CD4-positive, alpha-beta memory T cell (primary cell): ENCODE data around the gene ZNF570. TPM values are rescaled to one million over a fixed set of nuclear protein-coding genes. Genes with fewer than 3 reads are reported as not detected.

Experiments used
- CTCF ChIA-PET: fragments of 350-600 bp; sonication (Branson Sonifier 250); formaldehyde crosslinking; loops from one replicate; lab custom pipeline; 2021; ENCODE audit warnings: inconsistent platforms; ENCODE audit not compliant: partially characterized antibody; lab: Charles Lee
- POLR2A ChIA-PET: fragments of 350-600 bp; sonication (Branson Sonifier 250); formaldehyde crosslinking; loops from one replicate; lab custom pipeline; 2021; ENCODE audit not compliant: partially characterized antibody; lab: Charles Lee
- DNase-seq, 5 donors: peaks; one replicate each; pipeline versions ENCODE4 v3.0.0 to v3.0.0-alpha.2; 2020 to 2022; ENCODE audit warnings: mixed read lengths in 1 of 5
- H3K27ac ChIP-seq: one replicate; pipeline ENCODE4 v1.7.0; 2013; ENCODE audit warnings: low read depth, low read length
- H3K27me3 ChIP-seq: 2 replicates; pipeline ENCODE4 v1.7.0; 2013; ENCODE audit warnings: mild to moderate bottlenecking, low read length, moderate library complexity; ENCODE audit not compliant: insufficient read depth
- H3K36me3 ChIP-seq: 2 replicates; pipeline ENCODE4 v1.7.0; 2013; ENCODE audit warnings: mild to moderate bottlenecking, low read length, moderate library complexity; ENCODE audit not compliant: insufficient read depth
- H3K4me1 ChIP-seq: 2 replicates; pipeline ENCODE4 v1.7.0; 2013; ENCODE audit warnings: mild to moderate bottlenecking, low read length, moderate library complexity; ENCODE audit not compliant: insufficient read depth
- H3K4me3 ChIP-seq, 2 donors: one replicate each; pipeline ENCODE4 v1.7.0; 2013; ENCODE audit warnings: low read length in 2 of 2, mild to moderate bottlenecking in 1 of 2
- H3K9me3 ChIP-seq, 2 donors: one replicate each; pipeline ENCODE4 v1.7.0; 2013; ENCODE audit warnings: low read length in 2 of 2, control low read depth in 1 of 2; ENCODE audit not compliant: control insufficient read depth in 1 of 2
- H3K27ac Mint-ChIP-seq, 7 donors: one replicate each; pipeline ENCODE4 v1.8.0; 2020 to 2021; ENCODE audit warnings: mixed read lengths in 7 of 7, mild to moderate bottlenecking in 6 of 7, inconsistent platforms in 3 of 7, moderate library complexity in 3 of 7
- H3K27me3 Mint-ChIP-seq, 2 donors: one replicate each; pipeline ENCODE4 v1.8.0; 2020 to 2021; ENCODE audit warnings: mixed read lengths in 2 of 2
- H3K36me3 Mint-ChIP-seq, 2 donors: one replicate each; pipeline ENCODE4 v1.8.0; 2020 to 2021; ENCODE audit warnings: mixed read lengths in 2 of 2, inconsistent platforms in 1 of 2, mild to moderate bottlenecking in 1 of 2
- H3K4me1 Mint-ChIP-seq, 4 donors: one replicate each; pipeline ENCODE4 v1.8.0; 2020 to 2021; ENCODE audit warnings: mixed read lengths in 4 of 4, mild to moderate bottlenecking in 1 of 4
- H3K4me3 Mint-ChIP-seq, 8 donors: one replicate each; pipeline ENCODE4 v1.8.0; 2020 to 2021; ENCODE audit warnings: mixed read lengths in 8 of 8, mild to moderate bottlenecking in 7 of 8, moderate library complexity in 6 of 8, inconsistent platforms in 3 of 8
- H3K9me3 Mint-ChIP-seq, 8 donors: one replicate each; pipeline ENCODE4 v1.8.0; 2020 to 2021; ENCODE audit warnings: mixed read lengths in 8 of 8, mild to moderate bottlenecking in 5 of 8, inconsistent platforms in 3 of 8, moderate library complexity in 1 of 8
- intact Hi-C: fragments of 100-400 bp; cut with micrococcal nuclease; formaldehyde crosslinking; loops from one replicate; pipeline ENCODE4 v1.15.1; 2023
- polyA plus RNA-seq, 2 donors: library from polyadenylated mRNA; unstranded; fragments of 300-500 nt; fragmentation: Illumina TruSeq; gene quantifications; one replicate each; pipeline ENCODE4 v1.2.3, GENCODE V29; 2021
- total RNA-seq, 2 experiments: library from RNA; stranded (reverse); gene quantifications; one replicate each; pipeline ENCODE4 v1.2.3, GENCODE V29; 2021

The ZNF570 gene
- total and polyA plus RNA-seq, 4 experiments from 2014 or later = 2.1 to 11.4 (median 8.0) TPM

DNA sequence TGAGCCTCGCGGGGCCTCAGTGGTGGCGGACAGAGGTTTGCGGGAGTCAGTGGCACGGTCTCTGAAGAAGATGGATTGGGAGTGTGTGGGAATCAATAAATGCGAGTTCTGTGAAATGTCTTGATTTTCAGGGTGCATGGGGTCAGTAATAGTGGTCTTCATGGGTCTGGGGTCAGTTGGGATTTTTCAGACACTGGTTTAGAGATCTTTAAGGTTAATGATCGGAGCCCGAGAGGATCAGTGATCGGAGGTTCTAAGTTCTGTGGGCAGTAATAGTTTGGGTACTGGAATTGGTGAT, 38.0 kb downstream of the ZNF570 start:
- no peaks in the 10 kb centered on the region for H3K36me3 ChIP-seq
- ChIA-PET POLR2A (interaction anchor here (0.8 to 2.4 kb wide), 19 partner anchors 30 to 1128 kb away, joined by 3 to 94 read pairs (median 7); partner anchors contain the start of genes ZFP14, ZNF260, ZNF345 and ZNF382), CTCF (interaction anchor here (1.5 kb wide), 1 partner anchor 87 kb away, joined by 5 read pairs; the partner anchor contains the start of genes ZNF540 and ZNF571)
- peaks cover 0 to 44% (median 29%) of the 10 kb centered on the region in 8 donors for H3K9me3 Mint-ChIP-seq
- H3K27me3 Mint-ChIP-seq = no peaks in the 10 kb centered on the region
- DNase-seq = no peak
- intact Hi-C loops = loop anchor here (2.0 to 5.0 kb wide), 4 partner anchors 148 to 1292 kb away; partner anchors contain the start of genes SIPA1L3, WDR87, ZFP30 and ZNF146
- H3K27ac ChIP-seq = peak overlapping the region; percentile 88
- H3K27me3 ChIP-seq = no peaks in the 10 kb centered on the region
- H3K36me3 Mint-ChIP-seq = peaks cover 35 to 44% of the 10 kb centered on the region in 2 donors
- peak overlapping the region; percentile 57 to 78 for H3K4me3 ChIP-seq
- H3K9me3 ChIP-seq = no peaks in the 10 kb centered on the region
- H3K4me1 Mint-ChIP-seq = peaks cover 0 to 2% (median 0%) of the 10 kb centered on the region in 4 donors
- H3K4me3 Mint-ChIP-seq = no peak overlapping the region
- H3K27ac Mint-ChIP-seq = no peak overlapping the region
- H3K4me1 ChIP-seq = peaks cover 17% of the 10 kb centered on the region

DNA sequence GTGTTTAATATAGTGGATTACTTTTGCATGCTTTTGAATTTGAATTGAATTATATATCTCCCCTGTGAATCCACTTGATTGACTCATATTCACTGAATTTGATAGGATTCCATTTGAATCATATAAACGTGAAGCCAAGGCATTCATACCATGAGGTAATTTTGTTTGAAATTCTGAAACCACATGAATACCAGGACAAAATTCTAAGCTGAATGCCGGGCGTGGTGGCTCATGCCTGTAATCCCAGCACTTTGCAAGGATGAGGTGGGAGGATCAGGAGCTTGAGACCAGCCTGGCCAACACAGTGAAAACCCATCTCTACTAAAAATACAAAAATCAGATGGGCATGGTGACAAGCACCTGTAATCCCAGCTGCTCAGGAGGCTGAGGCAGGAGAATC, 42.0 kb downstream of the ZNF570 start:
- Mint-ChIP-seq H3K27me3 (no peaks in the 10 kb centered on the region), H3K4me3 (peak overlapping the region in 1 of 8 donors; percentile 6), H3K9me3 (peaks cover 0 to 58% (median 40%) of the 10 kb centered on the region in 8 donors), H3K36me3 (peaks cover 51 to 63% of the 10 kb centered on the region in 2 donors), H3K4me1 (no peaks in the 10 kb centered on the region), H3K27ac (no peak overlapping the region)
- Histone ChIP-seq H3K4me1 (peaks cover 8% of the 10 kb centered on the region), H3K4me3 (no peak overlapping the region), H3K27ac (no peak overlapping the region), H3K27me3 (no peaks in the 10 kb centered on the region), H3K9me3 (peaks cover 0 to 3% of the 10 kb centered on the region in 2 donors), H3K36me3 (peaks cover 11% of the 10 kb centered on the region)
- no peak for DNase-seq
- intact Hi-C loops = no loop called here
- ChIA-PET CTCF (no interaction called here), POLR2A (interaction anchor here (0.7 kb wide), 1 partner anchor 1506 kb away, joined by 3 read pairs; no protein-coding TSS in a partner anchor)

DNA sequence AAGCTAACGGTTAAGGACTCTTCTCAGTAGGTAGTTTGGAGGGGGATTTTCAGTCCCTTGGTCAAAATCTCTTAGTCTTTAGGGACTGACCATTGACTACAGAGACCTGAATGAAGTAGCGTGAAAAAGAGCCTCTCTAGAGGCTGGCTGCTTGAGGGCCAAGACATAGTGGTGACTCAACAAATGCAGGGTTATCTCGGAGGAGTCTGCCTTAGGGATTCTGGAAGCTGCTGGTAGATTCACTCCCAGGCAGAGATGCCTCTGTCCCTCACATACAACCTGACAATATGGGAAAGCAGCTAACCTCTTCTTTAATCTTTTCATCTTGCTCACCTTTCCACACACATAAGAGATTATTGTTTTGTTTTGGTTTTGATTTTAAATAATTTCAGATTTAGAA, 42.7 kb downstream of the ZNF570 start:
- H3K9me3 Mint-ChIP-seq = peaks cover 0 to 64% (median 47%) of the 10 kb centered on the region in 8 donors
- H3K4me1 Mint-ChIP-seq = no peaks in the 10 kb centered on the region
- peaks cover 0 to 3% of the 10 kb centered on the region in 2 donors for H3K9me3 ChIP-seq
- H3K4me3 ChIP-seq = no peak overlapping the region
- POLR2A ChIA-PET = no interaction called here
- peaks cover 8% of the 10 kb centered on the region for H3K4me1 ChIP-seq
- no peak for DNase-seq
- H3K36me3 Mint-ChIP-seq = peaks cover 55 to 63% of the 10 kb centered on the region in 2 donors
- no peaks in the 10 kb centered on the region for H3K27me3 Mint-ChIP-seq
- intact Hi-C loops = no loop called here
- no peak overlapping the region for H3K4me3 Mint-ChIP-seq
- H3K27ac ChIP-seq = no peak overlapping the region
- H3K36me3 ChIP-seq = peaks cover 11% of the 10 kb centered on the region
- no peak overlapping the region for H3K27ac Mint-ChIP-seq
- no peaks in the 10 kb centered on the region for H3K27me3 ChIP-seq
- CTCF ChIA-PET = no interaction called here

GRCh38 chr19:37513397-37513796, 44.2 kb downstream of the ZNF570 start:
- Mint-ChIP-seq H3K4me1 (no peaks in the 10 kb centered on the region), H3K36me3 (peaks cover 64 to 70% of the 10 kb centered on the region in 2 donors), H3K4me3 (no peak overlapping the region), H3K9me3 (peaks cover 0 to 77% (median 55%) of the 10 kb centered on the region in 8 donors), H3K27ac (no peak overlapping the region), H3K27me3 (no peaks in the 10 kb centered on the region)
- H3K4me3 ChIP-seq = no peak overlapping the region
- H3K36me3 ChIP-seq = peaks cover 11% of the 10 kb centered on the region
- ChIA-PET CTCF (no interaction called here), POLR2A (no interaction called here)
- no peaks in the 10 kb centered on the region for H3K27me3 ChIP-seq
- H3K4me1 ChIP-seq = no peaks in the 10 kb centered on the region
- H3K27ac ChIP-seq = no peak overlapping the region
- DNase-seq = no peak
- H3K9me3 ChIP-seq = peaks cover 0 to 3% of the 10 kb centered on the region in 2 donors
- intact Hi-C loops = no loop called here

GRCh38 chr19:37519890-37520289, 50.7 kb downstream of the ZNF570 start:
- Histone ChIP-seq H3K27ac (no peak overlapping the region), H3K27me3 (no peaks in the 10 kb centered on the region), H3K4me1 (no peaks in the 10 kb centered on the region), H3K36me3 (no peaks in the 10 kb centered on the region), H3K9me3 (peaks cover 0 to 16% of the 10 kb centered on the region in 2 donors), H3K4me3 (no peak overlapping the region)
- POLR2A ChIA-PET = no interaction called here
- Mint-ChIP-seq H3K9me3 (peaks cover 0 to 88% (median 67%) of the 10 kb centered on the region in 8 donors), H3K36me3 (peaks cover 63 to 68% of the 10 kb centered on the region in 2 donors), H3K27me3 (no peaks in the 10 kb centered on the region), H3K4me3 (no peak overlapping the region), H3K27ac (no peak overlapping the region), H3K4me1 (peaks cover 0 to 3% (median 0%) of the 10 kb centered on the region in 4 donors)
- CTCF ChIA-PET = no interaction called here
- intact Hi-C loops = no loop called here
- no peak for DNase-seq

DNA sequence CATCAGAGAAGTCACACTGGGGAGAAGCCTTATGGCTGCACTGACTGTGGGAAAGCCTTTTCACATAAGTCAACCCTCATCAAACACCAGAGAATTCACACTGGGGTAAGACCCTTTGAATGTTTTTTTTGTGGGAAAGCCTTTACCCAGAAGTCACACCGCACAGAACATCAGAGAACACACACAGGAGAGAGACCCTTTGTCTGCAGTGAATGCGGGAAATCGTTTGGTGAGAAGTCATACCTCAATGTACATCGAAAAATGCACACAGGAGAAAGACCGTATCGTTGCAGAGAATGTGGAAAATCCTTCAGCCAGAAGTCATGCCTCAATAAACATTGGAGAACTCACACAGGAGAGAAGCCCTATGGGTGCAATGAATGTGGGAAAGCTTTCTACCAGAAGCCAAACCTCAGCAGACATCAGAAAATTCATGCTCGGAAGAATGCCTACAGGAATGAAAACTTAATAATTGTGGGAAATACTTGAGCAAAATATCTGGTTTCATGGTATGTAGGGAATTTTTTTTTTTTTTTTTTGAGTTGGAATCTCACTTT, 68.3 kb downstream of the ZNF570 start:
- ChIA-PET CTCF (no interaction called here), POLR2A (no interaction called here)
- Histone ChIP-seq H3K27me3 (no peaks in the 10 kb centered on the region), H3K4me3 (peak overlapping the region in 1 of 2 donors; percentile 19), H3K4me1 (no peaks in the 10 kb centered on the region), H3K9me3 (peaks cover 4 to 53% of the 10 kb centered on the region in 2 donors), H3K27ac (no peak overlapping the region), H3K36me3 (peaks cover 30% of the 10 kb centered on the region)
- Mint-ChIP-seq H3K9me3 (peaks cover 2 to 88% (median 74%) of the 10 kb centered on the region in 8 donors), H3K4me3 (no peak overlapping the region), H3K27me3 (no peaks in the 10 kb centered on the region), H3K27ac (no peak overlapping the region), H3K4me1 (no peaks in the 10 kb centered on the region), H3K36me3 (peaks cover 49 to 52% of the 10 kb centered on the region in 2 donors)
- no peak for DNase-seq
- intact Hi-C loops = no loop called here
